Common myeloid progenitor, CD34-positive (primary cell): ENCODE data around the gene PPCDC.

Experiments used
- CTCF ChIA-PET: fragments of 350-600 bp; sonication (Branson Sonifier 250); formaldehyde crosslinking; loops from one replicate; lab custom pipeline; 2021; ENCODE audit warnings: antibody characterized with exemption; lab: Charles Lee
- POLR2A ChIA-PET: fragments of 350-600 bp; sonication (Branson Sonifier 250); formaldehyde crosslinking; loops from one replicate; lab custom pipeline; 2021; ENCODE audit warnings: antibody characterized with exemption; lab: Charles Lee
- DNase-seq, 3 donors: peaks; one replicate each; pipeline versions ENCODE4 v3.0.0 to v3.0.0-alpha.2; 2013
- H3K27ac ChIP-seq, 2 experiments: 1 replicate in 1 of 2; 2 replicates in 1 of 2; pipeline ENCODE4 v1.7.0; 2013; ENCODE audit warnings: inconsistent platforms in 2 of 2, low read length in 2 of 2, mild to moderate bottlenecking in 2 of 2, low read depth in 1 of 2, moderate library complexity in 1 of 2; ENCODE audit not compliant: severe bottlenecking in 2 of 2, insufficient read depth in 1 of 2, poor library complexity in 1 of 2
- H3K27me3 ChIP-seq, 5 experiments: replicated peaks in 2 of 5; 1 replicate in 3 of 5; 2 replicates in 2 of 5; pipeline versions ENCODE4 v1.6.1 to v1.7.0; 2013; ENCODE audit warnings: low read length in 4 of 5, mild to moderate bottlenecking in 2 of 5, moderate library complexity in 2 of 5, inconsistent platforms in 1 of 5; ENCODE audit not compliant: insufficient read depth in 5 of 5, control insufficient read depth in 4 of 5
- H3K36me3 ChIP-seq, 4 experiments: 1 replicate in 2 of 4; 2 replicates in 2 of 4; pipeline versions ENCODE4 v1.6.1 to v1.7.0; 2013; ENCODE audit warnings: low read length in 3 of 4, control low read depth in 1 of 4, mild to moderate bottlenecking in 1 of 4; ENCODE audit not compliant: control insufficient read depth in 4 of 4, insufficient read depth in 4 of 4
- H3K4me1 ChIP-seq, 4 experiments: 1 replicate in 3 of 4; 2 replicates in 1 of 4; pipeline versions ENCODE4 v1.6.1 to v1.7.1; 2013; ENCODE audit warnings: low read length in 3 of 4, mild to moderate bottlenecking in 3 of 4, control low read depth in 1 of 4, inconsistent platforms in 1 of 4, moderate library complexity in 1 of 4; ENCODE audit not compliant: control insufficient read depth in 4 of 4, insufficient read depth in 4 of 4; ENCODE audit errors: control extremely low read depth in 1 of 4
- H3K4me3 ChIP-seq, 7 experiments: 1 replicate in 4 of 7; 2 replicates in 3 of 7; pipeline versions ENCODE4 v1.5.1 to v1.7.0; 2013; ENCODE audit warnings: mild to moderate bottlenecking in 7 of 7, low read length in 6 of 7, moderate library complexity in 6 of 7, inconsistent platforms in 2 of 7, low read depth in 2 of 7, control low read depth in 1 of 7; ENCODE audit not compliant: insufficient read depth in 4 of 7, control insufficient read depth in 1 of 7; ENCODE audit errors: extremely low read depth in 1 of 7
- H3K9me3 ChIP-seq, 5 experiments: 1 replicate in 4 of 5; 2 replicates in 1 of 5; pipeline versions ENCODE4 v1.6.1 to v1.7.1; 2013; ENCODE audit warnings: low read length in 4 of 5, mild to moderate bottlenecking in 2 of 5, inconsistent platforms in 1 of 5, low read depth in 1 of 5, moderate library complexity in 1 of 5; ENCODE audit not compliant: control insufficient read depth in 4 of 5, insufficient read depth in 2 of 5; ENCODE audit errors: control extremely low read depth in 1 of 5
- WGBS: methylation state at CpG from one replicate; pipeline ENCODE4 v1.1.5; 2013; ENCODE audit not compliant: insufficient coverage; 5-methylcytosine and 5-hydroxymethylcytosine counted together

PPCDC gene

DNA sequence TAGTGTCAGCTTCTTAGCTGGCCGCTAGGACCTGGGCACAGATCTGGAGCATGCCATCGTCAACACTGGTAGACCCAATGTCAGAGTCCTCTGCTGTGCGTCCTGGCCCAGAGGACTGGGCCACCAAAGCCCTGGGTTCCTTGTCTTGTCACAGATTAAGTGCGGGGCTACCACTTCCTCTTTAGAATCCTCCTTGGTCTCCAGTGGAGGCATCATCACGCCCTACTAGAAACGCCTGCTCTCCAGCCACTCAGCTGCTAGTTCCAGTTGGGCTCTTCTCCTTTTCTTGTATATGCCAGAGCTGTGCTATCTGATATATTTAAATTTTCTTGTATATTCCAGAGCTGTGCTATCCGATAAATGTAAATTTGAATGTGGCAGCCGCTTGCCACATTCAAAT is 11.2 kb downstream of the PPCDC start:
- 91% methylated on average over 5 of the region's 8 CpGs for WGBS
- Histone ChIP-seq H3K27ac (no peak overlapping the region), H3K36me3 (peaks cover 0 to 18% (median 0%) of the 10 kb centered on the region in 4 experiments), H3K9me3 (no peaks in the 10 kb centered on the region), H3K4me3 (no peak overlapping the region), H3K27me3 (no peaks in the 10 kb centered on the region), H3K4me1 (peaks cover 6 to 90% (median 70%) of the 10 kb centered on the region in 4 experiments)
- CTCF ChIA-PET = interaction anchor here (0.9 to 12.6 kb wide), 5 partner anchors 9 to 173 kb away, joined by 3 to 191 read pairs (median 7); partner anchors contain the start of gene PPCDC
- peak in 2 of 3 donors; percentile 66 to 73 for DNase-seq
- POLR2A ChIA-PET = interaction anchor here (1.2 to 2.2 kb wide), 2 partner anchors 9 to 167 kb away, joined by 4 to 12 read pairs; partner anchors contain the start of gene C15orf39

DNA sequence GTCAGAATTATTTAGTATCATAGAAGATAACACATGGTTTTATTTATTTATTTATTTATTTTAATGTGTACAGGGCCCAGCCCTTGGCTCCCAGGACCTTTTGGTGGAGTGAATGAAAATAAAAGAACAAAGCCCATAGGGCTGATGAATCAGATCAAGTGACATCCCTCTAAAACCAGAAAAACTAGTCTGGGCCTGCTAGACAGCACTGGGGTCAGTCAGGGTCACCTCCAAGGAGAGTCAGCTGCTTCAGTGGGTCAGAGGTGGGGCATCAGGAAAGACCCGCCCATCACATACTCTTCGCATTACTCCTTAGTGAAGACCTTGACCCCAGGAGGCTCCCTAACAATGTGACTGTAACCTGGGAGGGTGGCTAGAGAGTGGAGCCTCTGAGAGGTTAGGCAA is 12.8 kb downstream of the PPCDC start:
- ChIA-PET CTCF (interaction anchor here (1.4 to 12.6 kb wide), 5 partner anchors 31 to 172 kb away, joined by 3 to 191 read pairs (median 4); no protein-coding TSS in a partner anchor), POLR2A (interaction anchor here (1.1 to 1.6 kb wide), 3 partner anchors 13 to 169 kb away, joined by 3 to 4 read pairs (median 3); partner anchors contain the start of genes C15orf39 and PPCDC)
- Histone ChIP-seq H3K27ac (no peak overlapping the region), H3K4me1 (peaks cover 6 to 89% (median 66%) of the 10 kb centered on the region in 4 experiments), H3K4me3 (no peak overlapping the region), H3K9me3 (no peaks in the 10 kb centered on the region), H3K27me3 (no peaks in the 10 kb centered on the region), H3K36me3 (peaks cover 0 to 11% (median 0%) of the 10 kb centered on the region in 4 experiments)
- no peak for DNase-seq
- WGBS = 100% methylated on average over 2 of the region's 2 CpGs

DNA sequence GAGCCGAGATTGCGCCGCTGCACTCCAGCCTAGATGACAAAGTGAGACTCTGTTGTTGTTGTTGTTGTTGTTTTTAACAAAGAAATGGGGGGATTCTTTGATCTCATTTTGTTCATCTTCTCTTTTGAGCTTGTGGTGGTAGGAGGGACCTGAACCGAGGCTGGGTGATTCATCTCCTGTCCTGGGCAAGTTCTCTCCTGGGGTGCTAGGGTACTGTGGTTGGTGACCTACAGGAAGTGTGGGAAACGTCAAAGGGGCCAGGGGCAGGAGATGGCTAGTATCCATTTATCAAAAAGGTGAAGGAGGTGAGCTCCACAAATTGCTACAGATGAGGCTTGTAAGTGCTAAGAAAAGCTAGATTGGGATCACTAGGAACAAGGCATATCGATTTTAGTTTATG is 14.3 kb downstream of the PPCDC start:
- H3K27me3 ChIP-seq = no peaks in the 10 kb centered on the region
- H3K27ac ChIP-seq = no peak overlapping the region
- H3K4me1 ChIP-seq = peaks cover 11 to 89% (median 66%) of the 10 kb centered on the region in 4 experiments
- DNase-seq = peak; percentile 60 to 65 (median 64)
- no peaks in the 10 kb centered on the region for H3K9me3 ChIP-seq
- WGBS = 63% methylated on average over 6 of the region's 6 CpGs
- ChIA-PET CTCF (interaction anchor here (1.0 to 12.6 kb wide), 9 partner anchors 9 to 170 kb away, joined by 3 to 191 read pairs (median 4); partner anchors contain the start of gene C15orf39), POLR2A (interaction anchor here (0.6 to 1.6 kb wide), 4 partner anchors 42 to 166 kb away, joined by 3 to 4 read pairs (median 3); partner anchors contain the start of genes C15orf39 and SCAMP5)
- peaks cover 0 to 11% (median 0%) of the 10 kb centered on the region in 4 experiments for H3K36me3 ChIP-seq
- H3K4me3 ChIP-seq = no peak overlapping the region

DNA sequence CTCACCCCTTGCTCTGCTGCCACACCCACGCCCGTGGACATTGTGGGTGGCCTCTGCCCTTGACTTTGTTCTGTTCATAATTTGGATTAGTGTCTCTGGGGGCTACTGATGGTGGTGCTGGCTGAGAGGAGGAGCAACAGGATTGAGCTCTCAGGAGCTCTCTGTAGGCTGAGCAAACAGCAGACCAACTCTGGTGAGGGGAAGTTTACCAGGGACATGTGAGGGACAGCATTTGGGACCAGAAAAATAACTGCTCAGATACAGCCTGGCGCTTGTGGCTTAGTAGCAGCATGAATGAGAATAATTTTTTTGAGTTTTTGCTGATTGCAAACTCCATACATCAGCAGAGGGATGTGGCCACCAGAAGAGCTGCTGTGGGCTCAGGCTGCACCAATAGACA is 14.8 kb downstream of the PPCDC start:
- H3K4me1 ChIP-seq = peaks cover 11 to 89% (median 67%) of the 10 kb centered on the region in 4 experiments
- H3K27ac ChIP-seq = no peak overlapping the region
- peaks cover 0 to 11% (median 0%) of the 10 kb centered on the region in 4 experiments for H3K36me3 ChIP-seq
- ChIA-PET POLR2A (interaction anchor here (0.6 to 1.6 kb wide), 5 partner anchors 43 to 165 kb away, joined by 3 to 4 read pairs (median 3); partner anchors contain the start of genes C15orf39 and SCAMP5), CTCF (interaction anchor here (1.0 to 12.6 kb wide), 6 partner anchors 9 to 170 kb away, joined by 3 to 191 read pairs (median 6); partner anchors contain the start of gene C15orf39)
- peak overlapping the region in 1 of 7 experiments; percentile 35 for H3K4me3 ChIP-seq
- WGBS = no CpG with 5 or more reads among the region's 3 CpGs
- peak in 1 of 3 donors; percentile 34 for DNase-seq
- no peaks in the 10 kb centered on the region for H3K27me3 ChIP-seq
- no peaks in the 10 kb centered on the region for H3K9me3 ChIP-seq

DNA sequence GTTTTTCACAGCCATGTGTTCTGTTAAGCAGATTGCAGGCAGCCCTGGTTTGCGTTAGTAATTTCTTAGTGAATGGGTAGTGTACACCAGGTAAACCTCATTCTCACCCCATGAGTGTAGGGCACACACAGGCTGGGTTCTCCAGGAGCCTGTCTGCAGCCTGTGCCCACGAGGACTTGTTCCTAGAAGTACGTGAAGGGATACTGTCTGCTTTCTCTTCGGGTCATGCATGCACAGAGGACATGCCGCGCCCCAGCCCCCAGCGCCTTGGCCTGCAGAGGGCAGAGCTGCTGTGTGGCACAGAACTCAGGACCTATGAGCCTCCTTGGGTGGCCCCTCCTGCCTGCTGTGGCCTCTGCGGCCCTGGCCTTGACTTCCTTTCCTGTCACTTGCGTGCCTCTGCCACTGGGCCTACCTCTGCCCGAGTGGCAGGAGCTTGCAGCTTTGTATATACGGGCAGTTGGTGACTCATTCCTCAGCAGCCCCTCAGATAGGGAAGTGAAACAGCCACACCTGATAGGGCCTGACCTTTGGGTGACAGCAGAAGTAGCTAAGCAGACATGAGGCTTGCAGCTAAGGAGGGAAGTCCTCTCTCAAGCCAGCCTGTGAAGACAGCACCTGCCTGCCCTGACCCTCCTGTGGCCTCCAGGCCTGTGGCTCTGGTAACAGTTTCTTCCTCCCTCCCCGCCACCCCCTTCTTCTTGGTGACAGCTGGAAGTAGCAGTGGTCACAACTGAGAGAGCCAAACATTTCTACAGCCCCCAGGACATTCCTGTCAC is 19.5 kb downstream of the PPCDC start:
- Histone ChIP-seq H3K27ac (peak overlapping the region; percentile 90), H3K4me1 (peaks cover 16 to 98% (median 94%) of the 10 kb centered on the region in 4 experiments), H3K27me3 (no peaks in the 10 kb centered on the region), H3K4me3 (peak overlapping the region in 5 of 7 experiments; percentile 6 to 50 (median 39)), H3K36me3 (peaks cover 0 to 7% (median 0%) of the 10 kb centered on the region in 4 experiments), H3K9me3 (no peaks in the 10 kb centered on the region)
- POLR2A ChIA-PET = interaction anchor here (0.6 to 3.5 kb wide), 25 partner anchors 9 to 169 kb away, joined by 3 to 57 read pairs (median 5); partner anchors contain the start of genes C15orf39 and PPCDC
- peak; percentile 98 to 100 (median 99) for DNase-seq
- 3% methylated on average over 8 of the region's 12 CpGs for WGBS
- CTCF ChIA-PET = interaction anchor here (0.7 to 12.6 kb wide), 50 partner anchors 9 to 232 kb away, joined by 3 to 191 read pairs (median 5); no protein-coding TSS in a partner anchor

DNA sequence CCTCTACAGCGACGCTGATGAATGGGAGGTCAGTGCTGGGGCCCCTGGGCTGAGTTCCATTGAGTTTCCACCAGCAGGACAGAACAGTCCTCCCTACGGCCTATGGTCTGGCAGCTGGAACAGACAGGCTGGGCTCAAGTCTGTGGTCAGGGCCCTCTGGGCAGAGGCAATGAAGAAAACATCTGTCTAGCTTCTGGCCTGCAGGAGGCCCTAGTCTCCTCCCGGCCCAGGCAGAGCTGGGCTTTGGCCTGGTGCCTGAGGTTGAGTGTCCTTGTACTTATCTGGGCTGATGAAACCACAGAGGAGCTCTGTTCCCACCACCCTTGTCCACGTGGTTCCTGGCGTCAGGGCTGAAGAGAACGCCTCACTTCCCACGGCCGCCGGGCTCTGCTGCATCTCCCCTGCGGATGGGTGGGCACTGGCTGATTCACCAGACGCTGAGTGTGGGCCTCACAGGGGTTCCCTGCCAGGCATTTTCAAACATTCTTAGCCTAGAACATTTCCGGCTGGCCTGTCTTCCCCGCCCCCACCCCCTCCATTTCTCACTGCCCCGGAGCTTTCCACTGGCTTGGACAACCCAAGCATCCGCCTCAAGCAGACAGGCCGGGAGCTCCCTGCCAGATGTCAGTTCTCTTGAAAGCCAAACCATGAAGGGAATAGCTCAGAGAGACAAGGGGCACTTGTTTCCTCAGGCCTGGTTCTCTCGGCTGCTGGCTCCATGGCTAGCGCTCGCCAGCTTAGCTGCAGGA is 20.3 kb downstream of the PPCDC start:
- Histone ChIP-seq H3K4me1 (peaks cover 16 to 97% (median 91%) of the 10 kb centered on the region in 4 experiments), H3K4me3 (peak overlapping the region in 4 of 7 experiments; percentile 6 to 56 (median 33)), H3K27ac (peak overlapping the region; percentile 90), H3K9me3 (no peaks in the 10 kb centered on the region), H3K27me3 (no peaks in the 10 kb centered on the region), H3K36me3 (peaks cover 0 to 14% (median 0%) of the 10 kb centered on the region in 4 experiments)
- DNase-seq = peak; percentile 96 to 98 (median 97)
- WGBS = 12% methylated on average over 19 of the region's 20 CpGs
- POLR2A ChIA-PET = interaction anchor here (0.5 to 3.5 kb wide), 27 partner anchors 9 to 166 kb away, joined by 3 to 57 read pairs (median 5); partner anchors contain the start of genes C15orf39, COX5A and PPCDC
- CTCF ChIA-PET = interaction anchor here (0.7 to 12.6 kb wide), 46 partner anchors 10 to 173 kb away, joined by 3 to 191 read pairs (median 5); no protein-coding TSS in a partner anchor
